Measurements from ENCODE around the gene ISX. TPM values are rescaled to one million over a fixed set of nuclear protein-coding genes. Genes with fewer than 3 reads are reported as not detected.
"Not testable (repeated sequence)": the region's sequence is repeated elsewhere in the genome, so short reads cannot be mapped to it uniquely, and the experiment has no call there.

ISX gene
- polyA plus RNA-seq (ENCODE audit: low read depth in 6 of 6), result not detected

GRCh38 chr22:35065796-35066218, at the start of gene ISX:
TSS of gene ISX (plus strand) at chr22:35066158. CDS start at chr22:35067088, 930 bp downstream.
- H3K9me3 Mint-ChIP-seq, result peaks cover 0 to 5% (median 0%) of the 10 kb centered on the region in 7 donors
- ATAC-seq (ENCODE audit: low read depth in 2 of 2) (no peak), DNase-seq (no peak)
- no peaks in the 10 kb centered on the region for H3K4me1 Mint-ChIP-seq
- H3K4me3 Mint-ChIP-seq, result no peak within 1 kb of the TSS
- no peak within 1 kb of the TSS for H3K27ac Mint-ChIP-seq
- peaks cover 18 to 33% (median 21%) of the 10 kb centered on the region in 3 donors for H3K27me3 Mint-ChIP-seq
- H3K36me3 Mint-ChIP-seq, result no peaks in the 10 kb centered on the region

- DNase-seq (no peak), ATAC-seq (ENCODE audit: low read depth in 2 of 2) (no peak)
- Mint-ChIP-seq H3K36me3 (no peaks in the 10 kb centered on the region), H3K4me1 (no peaks in the 10 kb centered on the region), H3K4me3 (no peak overlapping the region), H3K9me3 (peaks cover 0 to 4% (median 0%) of the 10 kb centered on the region in 7 donors), H3K27me3 (peaks cover 7 to 42% (median 31%) of the 10 kb centered on the region in 3 donors), H3K27ac (no peak overlapping the region)
Measured at GRCh38 chr22:35016909-35017308, 49.0 kb upstream of the ISX start.

GRCh38 chr22:35018995-35019394, 47.0 kb upstream of the ISX start:
- ATAC-seq (ENCODE audit: low read depth in 2 of 2), result no peak

GRCh38 chr22:35020517-35020916, 45.4 kb upstream of the ISX start:
- ATAC-seq (ENCODE audit: low read depth in 2 of 2) (no peak), DNase-seq (no peak)
- Mint-ChIP-seq H3K9me3 (peaks cover 0 to 5% (median 0%) of the 10 kb centered on the region in 7 donors), H3K4me1 (peaks cover 4 to 7% (median 6%) of the 10 kb centered on the region in 3 donors), H3K4me3 (no peak overlapping the region), H3K27me3 (peaks cover 28 to 59% (median 51%) of the 10 kb centered on the region in 3 donors), H3K36me3 (no peaks in the 10 kb centered on the region), H3K27ac (no peak overlapping the region)

More at GRCh38 chr22:35018995-35019394, 47.0 kb upstream of the ISX start:
- H3K4me1 Mint-ChIP-seq, result peaks cover 2 to 4% (median 2%) of the 10 kb centered on the region in 3 donors
- peaks cover 18 to 51% (median 47%) of the 10 kb centered on the region in 3 donors for H3K27me3 Mint-ChIP-seq
- H3K36me3 Mint-ChIP-seq, result no peaks in the 10 kb centered on the region
- H3K4me3 Mint-ChIP-seq, result no peak overlapping the region
- H3K9me3 Mint-ChIP-seq, result peaks cover 0 to 4% (median under 1%) of the 10 kb centered on the region in 7 donors
- peak overlapping the region in 1 of 6 donors; percentile 4 for H3K27ac Mint-ChIP-seq
- no peak for DNase-seq

- Mint-ChIP-seq H3K36me3 (no peaks in the 10 kb centered on the region), H3K27me3 (peaks cover 35 to 65% (median 51%) of the 10 kb centered on the region in 3 donors), H3K9me3 (peaks cover 0 to 7% (median 0%) of the 10 kb centered on the region in 7 donors), H3K4me3 (no peak overlapping the region), H3K27ac (no peak overlapping the region), H3K4me1 (peaks cover 4 to 7% (median 6%) of the 10 kb centered on the region in 3 donors)
- no peak for ATAC-seq (ENCODE audit: low read depth in 2 of 2)
- DNase-seq, result no peak
Measured at GRCh38 chr22:35021161-35021560, 44.8 kb upstream of the ISX start.

GRCh38 chr22:35022291-35022690, 43.7 kb upstream of the ISX start:
- Mint-ChIP-seq H3K9me3 (peaks cover 0 to 9% (median 2%) of the 10 kb centered on the region in 7 donors), H3K36me3 (no peaks in the 10 kb centered on the region), H3K4me3 (no peak overlapping the region), H3K27me3 (peaks cover 41 to 74% (median 43%) of the 10 kb centered on the region in 3 donors), H3K4me1 (peaks cover 4 to 7% (median 6%) of the 10 kb centered on the region in 3 donors), H3K27ac (no peak overlapping the region)
- ATAC-seq (ENCODE audit: low read depth in 2 of 2) (no peak), DNase-seq (no peak)

GRCh38 chr22:35023692-35024363, 42.1 kb upstream of the ISX start:
- Mint-ChIP-seq H3K36me3 (no peaks in the 10 kb centered on the region), H3K9me3 (peaks cover 0 to 10% (median 0%) of the 10 kb centered on the region in 7 donors), H3K27me3 (peaks cover 36 to 79% (median 52%) of the 10 kb centered on the region in 3 donors), H3K4me1 (peaks cover 4 to 7% (median 6%) of the 10 kb centered on the region in 3 donors), H3K4me3 (peak overlapping the region in 1 of 8 donors; percentile 25), H3K27ac (peak overlapping the region in 1 of 6 donors; percentile 76)
- DNase-seq, result peak; percentile 38
- ATAC-seq (ENCODE audit: low read depth in 2 of 2), result peak in 1 of 2 donors; percentile 30

GRCh38 chr22:35024364-35024692, 41.6 kb upstream of the ISX start:
- Mint-ChIP-seq H3K27me3 (peaks cover 38 to 78% (median 54%) of the 10 kb centered on the region in 3 donors), H3K27ac (peak overlapping the region in 1 of 6 donors; percentile 76), H3K36me3 (no peaks in the 10 kb centered on the region), H3K4me1 (peaks cover 4 to 7% (median 6%) of the 10 kb centered on the region in 3 donors), H3K4me3 (peak overlapping the region in 1 of 8 donors; percentile 25), H3K9me3 (peaks cover 0 to 10% (median 0%) of the 10 kb centered on the region in 7 donors)
- ATAC-seq (ENCODE audit: low read depth in 2 of 2) (no peak), DNase-seq (no peak)

- not testable (repeated sequence) for DNase-seq; H3K36me3 Mint-ChIP-seq; H3K9me3 Mint-ChIP-seq; H3K4me1 Mint-ChIP-seq; H3K4me3 Mint-ChIP-seq; ATAC-seq (ENCODE audit: low read depth in 2 of 2); H3K27ac Mint-ChIP-seq
- H3K27me3 Mint-ChIP-seq, result peaks cover 34 to 59% (median 49%) of the 10 kb centered on the region in 3 donors
Measured at GRCh38 chr22:35030112-35030511, 35.8 kb upstream of the ISX start.

GRCh38 chr22:35032571-35032970, 33.4 kb upstream of the ISX start:
- DNase-seq (no peak), ATAC-seq (ENCODE audit: low read depth in 2 of 2) (no peak)
- H3K4me3 Mint-ChIP-seq, result no peak overlapping the region
- H3K36me3 Mint-ChIP-seq, result no peaks in the 10 kb centered on the region
- H3K9me3 Mint-ChIP-seq, result peaks cover 0 to 1% (median 0%) of the 10 kb centered on the region in 7 donors
- H3K27ac Mint-ChIP-seq, result no peak overlapping the region
- peaks cover 15 to 58% (median 37%) of the 10 kb centered on the region in 3 donors for H3K27me3 Mint-ChIP-seq
- no peaks in the 10 kb centered on the region for H3K4me1 Mint-ChIP-seq

- no peaks in the 10 kb centered on the region for H3K36me3 Mint-ChIP-seq
- peaks cover 10 to 52% (median 25%) of the 10 kb centered on the region in 3 donors for H3K27me3 Mint-ChIP-seq
- H3K4me1 Mint-ChIP-seq, result no peaks in the 10 kb centered on the region
- no peak overlapping the region for H3K27ac Mint-ChIP-seq
- H3K4me3 Mint-ChIP-seq, result no peak overlapping the region
- no peaks in the 10 kb centered on the region for H3K9me3 Mint-ChIP-seq
- ATAC-seq (ENCODE audit: low read depth in 2 of 2) (no peak), DNase-seq (no peak)
Measured at GRCh38 chr22:35033635-35034296, 32.2 kb upstream of the ISX start.

GRCh38 chr22:35034963-35035362, 31.0 kb upstream of the ISX start:
- no peaks in the 10 kb centered on the region for H3K36me3 Mint-ChIP-seq
- H3K27ac Mint-ChIP-seq, result peak overlapping the region in 1 of 6 donors; percentile 6

GRCh38 chr22:35037089-35037488, 28.9 kb upstream of the ISX start:
- Mint-ChIP-seq H3K27me3 (peaks cover 12 to 41% (median 15%) of the 10 kb centered on the region in 3 donors), H3K4me3 (no peak overlapping the region), H3K27ac (no peak overlapping the region), H3K9me3 (no peaks in the 10 kb centered on the region), H3K36me3 (no peaks in the 10 kb centered on the region), H3K4me1 (no peaks in the 10 kb centered on the region)
- no peak for DNase-seq
- no peak for ATAC-seq (ENCODE audit: low read depth in 2 of 2)

More at GRCh38 chr22:35034963-35035362, 31.0 kb upstream of the ISX start:
- H3K4me3 Mint-ChIP-seq, result no peak overlapping the region
- H3K4me1 Mint-ChIP-seq, result no peaks in the 10 kb centered on the region
- no peak for ATAC-seq (ENCODE audit: low read depth in 2 of 2)
- DNase-seq, result no peak
- peaks cover 4 to 44% (median 17%) of the 10 kb centered on the region in 3 donors for H3K27me3 Mint-ChIP-seq
- H3K9me3 Mint-ChIP-seq, result no peaks in the 10 kb centered on the region

All from naive B cell (primary cell).